Measurements from ENCODE around the gene KIF13A.
"Not testable (repeated sequence)": the region's sequence is repeated elsewhere in the genome, so short reads cannot be mapped to it uniquely, and the experiment has no call there.

The KIF13A gene

DNA sequence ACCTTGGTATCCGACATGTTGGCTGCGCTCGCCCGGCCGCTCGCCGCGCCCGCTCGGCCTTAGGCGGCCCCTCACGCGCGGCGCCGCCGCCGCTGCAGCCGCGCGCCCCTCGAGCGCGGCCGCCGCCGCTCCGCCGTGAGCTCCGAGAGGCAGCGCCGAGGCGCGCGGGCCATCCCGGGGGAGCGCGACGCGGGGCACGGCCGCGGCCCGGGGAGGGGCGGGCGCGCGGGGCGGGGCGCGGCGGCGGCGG is at the start of gene KIF13A:
TSS of gene KIF13A (minus strand) at position 189 of the 250 bp plus-strand sequence. CDS start at position 17, 172 bp downstream.
- no peak for DNase-seq

DNA sequence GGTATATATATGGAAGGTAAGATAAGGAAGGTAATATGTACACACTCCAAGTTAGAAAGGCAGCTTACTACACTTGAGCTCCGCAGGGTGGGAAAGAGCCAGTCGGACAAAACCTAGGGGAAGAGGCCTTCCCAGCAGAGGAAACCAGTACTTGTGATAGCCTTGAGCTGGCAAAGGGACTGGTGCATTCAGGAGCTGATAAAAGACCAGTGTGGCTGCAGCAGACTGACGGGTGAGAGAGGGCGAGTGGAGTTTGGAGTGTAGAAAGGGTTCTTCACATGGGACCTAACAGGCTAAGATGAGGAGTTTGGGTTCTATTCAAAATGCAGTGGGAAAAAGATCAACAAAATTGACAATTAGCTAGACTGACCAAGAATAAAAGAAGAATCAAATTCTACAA is 49.3 kb upstream of the KIF13A start:
- DNase-seq, result no peak

DNA sequence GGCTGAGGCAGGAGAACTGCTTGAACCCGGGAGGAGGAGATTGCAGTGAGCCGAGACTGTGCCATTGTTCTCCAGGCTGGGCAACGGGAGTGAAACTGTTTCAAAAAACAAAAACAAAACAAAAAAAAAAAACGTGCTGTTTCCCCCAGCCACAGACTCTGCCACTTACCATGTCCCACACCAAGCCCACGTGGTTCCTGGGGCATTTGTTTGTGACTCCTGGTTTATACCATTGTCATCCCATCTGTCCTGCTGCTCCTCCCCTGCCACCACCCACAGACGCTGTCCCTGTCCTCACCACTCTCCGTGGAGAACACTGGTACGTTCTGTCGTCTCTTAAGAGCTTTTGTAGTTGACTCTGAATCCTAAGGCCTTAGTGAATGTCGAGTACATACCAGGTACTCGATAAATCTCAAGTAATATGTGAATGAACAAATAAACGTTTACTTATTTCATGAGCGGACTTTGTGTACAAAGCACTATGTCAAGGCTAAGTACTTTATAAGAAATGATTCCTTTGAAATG is 48.0 kb upstream of the KIF13A start:
- DNase-seq, result no peak

DNA sequence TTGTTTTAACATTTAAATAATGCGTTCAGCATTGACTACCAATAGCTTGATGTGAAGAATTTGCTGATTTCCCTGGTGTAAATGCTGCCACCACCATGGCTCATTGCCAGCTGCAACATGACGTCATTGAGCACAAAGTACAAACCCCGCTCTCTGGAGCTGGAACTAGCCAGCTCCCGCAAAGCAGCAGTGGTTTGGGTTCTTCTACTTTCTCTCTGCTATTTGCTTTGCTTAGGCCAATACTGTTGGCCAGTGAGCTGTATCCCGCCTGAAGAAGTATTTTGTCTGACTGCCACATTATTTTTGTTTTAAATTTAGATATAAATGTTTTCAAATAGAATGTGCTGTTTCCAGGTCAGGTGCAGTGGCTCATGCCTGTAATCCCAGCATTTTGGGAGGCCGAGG is 47.4 kb upstream of the KIF13A start:
- DNase-seq, result no peak

DNA sequence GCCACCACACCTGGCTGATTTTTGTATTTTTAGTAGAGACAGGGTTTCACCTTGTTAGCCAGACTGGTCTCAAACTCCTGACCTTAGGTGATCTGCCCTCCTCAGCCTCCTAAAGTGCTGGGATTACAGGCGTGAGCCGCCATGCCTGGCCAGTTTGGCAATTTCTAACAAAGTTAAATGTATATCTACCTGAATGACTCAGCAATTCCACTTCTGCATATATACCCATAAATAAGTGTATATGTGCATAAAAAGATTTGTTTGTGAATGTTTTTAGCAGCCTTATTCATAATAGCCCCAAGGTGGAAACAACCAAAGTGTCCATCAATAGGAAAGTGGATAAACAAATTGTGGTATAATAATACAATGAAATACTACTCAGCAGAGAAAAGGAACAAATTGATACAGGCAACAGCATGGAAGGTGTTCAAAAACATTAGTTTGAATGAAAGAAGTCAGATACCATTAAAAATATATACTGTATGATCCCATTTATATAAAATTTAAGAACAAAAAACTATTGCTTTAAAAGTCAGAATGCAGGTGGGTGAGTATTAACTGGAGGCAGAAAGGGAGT is 44.3 kb upstream of the KIF13A start:
- DNase-seq, result no peak

DNA sequence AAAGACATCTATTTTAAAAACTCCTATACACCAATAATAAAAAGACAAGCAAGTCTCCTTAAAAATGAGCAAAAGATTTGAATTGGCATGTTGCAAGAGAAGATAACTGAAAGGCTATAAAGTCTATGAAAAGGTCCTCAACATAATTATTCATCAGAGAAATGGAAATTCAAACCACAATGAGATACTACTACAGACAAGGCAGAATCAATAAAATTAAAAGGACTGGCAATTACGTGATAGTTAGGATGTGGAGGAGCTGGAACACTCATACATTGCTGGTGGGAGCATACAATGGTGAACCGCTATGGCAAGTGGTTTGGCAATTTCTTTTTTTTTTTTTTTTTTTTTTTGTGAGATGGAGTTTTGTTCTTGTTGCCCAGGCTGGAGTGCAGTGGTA is 43.8 kb upstream of the KIF13A start:
- DNase-seq, result no peak

DNA sequence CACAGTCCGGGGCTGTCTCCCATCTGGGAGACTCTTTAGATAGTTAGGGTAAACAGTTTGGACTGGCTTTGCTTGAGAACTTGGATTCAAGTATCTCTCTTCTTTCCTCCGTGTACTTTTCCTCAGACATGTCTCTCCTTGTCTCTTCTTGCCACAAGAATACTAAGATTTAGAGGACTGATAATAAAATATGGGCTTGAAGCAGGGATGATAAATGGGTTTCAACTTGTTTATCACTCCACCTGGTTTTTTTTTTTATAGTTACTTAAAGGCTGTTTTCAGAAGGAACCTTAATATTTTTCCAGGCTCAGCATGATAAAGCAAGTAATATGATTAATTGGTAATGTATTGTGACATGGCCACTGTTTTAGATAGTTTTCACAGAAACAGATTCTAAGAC is 40.9 kb upstream of the KIF13A start:
- no peak for DNase-seq

DNA sequence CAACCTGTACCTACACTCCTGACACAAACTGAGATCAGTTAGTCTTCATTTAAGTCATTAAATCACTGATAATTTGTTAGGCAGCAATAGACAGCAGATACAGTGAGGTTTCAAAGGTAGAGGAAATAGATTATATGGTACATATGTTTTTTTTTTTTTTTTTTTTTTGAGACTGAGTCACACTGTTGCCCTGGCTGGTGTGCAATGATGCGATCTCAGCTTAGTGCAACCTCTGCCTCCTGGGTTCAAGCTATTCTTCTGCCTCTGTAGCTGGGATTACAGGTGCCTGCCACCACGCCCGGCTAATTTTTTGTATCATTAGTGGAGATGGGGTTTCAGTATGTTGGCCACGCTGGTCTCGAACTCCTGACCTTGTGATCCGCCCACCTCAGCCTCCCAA is 38.2 kb upstream of the KIF13A start:
- DNase-seq, result no peak

DNA sequence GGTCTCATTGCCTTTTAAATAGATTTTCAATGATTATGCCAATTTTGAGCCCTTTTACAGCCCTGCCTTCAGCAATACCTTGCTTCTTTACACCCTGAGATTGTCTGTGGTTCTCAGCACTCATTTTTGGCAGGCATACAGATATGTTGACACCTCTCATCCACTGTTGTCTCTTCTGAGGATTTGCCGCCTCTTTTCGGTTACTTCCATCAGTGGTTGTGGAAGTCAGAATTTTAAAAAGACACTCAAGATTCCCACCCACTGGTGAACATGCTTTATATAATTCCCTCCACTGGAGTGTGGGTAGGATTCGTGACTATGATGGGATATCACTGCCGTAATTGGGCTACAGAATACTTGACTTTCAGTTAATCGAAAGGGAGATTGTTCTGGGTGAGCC is 37.4 kb upstream of the KIF13A start:
- DNase-seq, result no peak

DNA sequence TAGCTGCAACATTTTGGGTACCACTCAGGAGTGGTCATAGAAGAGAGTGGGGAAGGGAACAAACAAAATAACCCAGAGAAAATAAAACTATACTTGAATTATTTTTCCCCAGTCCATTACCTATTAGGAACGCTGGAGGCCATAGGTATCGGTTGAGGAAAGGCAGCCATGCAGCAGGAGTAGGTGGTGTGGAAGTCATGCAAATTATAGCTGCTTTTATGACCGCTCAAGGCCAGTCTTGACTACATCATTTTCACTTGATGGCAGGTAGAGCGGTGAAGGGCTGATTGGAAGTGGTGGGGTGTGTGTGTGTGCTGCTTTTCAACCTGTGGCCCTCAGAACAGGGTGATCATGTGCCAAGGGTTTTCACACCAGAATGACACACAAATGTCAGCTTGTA is 36.5 kb upstream of the KIF13A start:
- no peak for DNase-seq

DNA sequence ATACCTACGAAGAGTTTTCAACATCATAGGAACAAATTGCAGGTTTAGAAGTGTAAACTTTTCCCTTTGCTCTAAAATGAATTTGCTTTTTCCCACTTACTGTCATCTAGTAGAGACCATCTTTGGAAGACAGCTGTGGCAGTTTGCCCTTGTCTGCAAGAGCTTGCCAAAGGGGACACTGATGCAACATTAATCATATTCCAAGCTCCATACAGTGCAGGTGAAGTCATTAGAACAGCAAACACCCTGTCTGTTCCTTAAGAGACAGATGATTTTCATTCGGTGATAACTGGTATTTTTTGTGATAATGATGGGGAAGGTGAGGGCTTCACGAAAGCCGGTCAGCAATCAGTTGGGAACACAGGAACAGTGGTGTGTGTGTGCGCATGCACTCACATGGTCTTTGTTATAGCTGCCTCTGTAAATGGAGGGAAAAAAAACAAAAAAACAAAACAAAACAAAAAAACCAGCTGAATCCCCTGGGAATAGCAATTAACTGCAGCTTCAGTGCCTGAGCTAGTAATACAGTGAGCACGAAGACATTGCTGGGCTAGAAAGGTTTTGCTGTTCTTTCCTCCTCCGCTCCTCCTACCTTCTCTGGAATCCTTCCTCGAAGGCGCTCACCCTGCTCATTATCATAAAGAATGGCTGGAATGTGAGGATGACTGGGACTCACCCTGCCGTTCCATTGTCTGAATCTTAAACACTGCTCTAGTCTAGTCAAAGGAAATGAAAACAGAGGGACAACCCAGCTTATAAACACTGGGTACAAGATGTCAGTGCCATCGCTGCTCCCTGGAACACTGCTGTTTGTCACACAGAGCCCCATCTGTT is 35.2 kb upstream of the KIF13A start:
- DNase-seq, result no peak

DNA sequence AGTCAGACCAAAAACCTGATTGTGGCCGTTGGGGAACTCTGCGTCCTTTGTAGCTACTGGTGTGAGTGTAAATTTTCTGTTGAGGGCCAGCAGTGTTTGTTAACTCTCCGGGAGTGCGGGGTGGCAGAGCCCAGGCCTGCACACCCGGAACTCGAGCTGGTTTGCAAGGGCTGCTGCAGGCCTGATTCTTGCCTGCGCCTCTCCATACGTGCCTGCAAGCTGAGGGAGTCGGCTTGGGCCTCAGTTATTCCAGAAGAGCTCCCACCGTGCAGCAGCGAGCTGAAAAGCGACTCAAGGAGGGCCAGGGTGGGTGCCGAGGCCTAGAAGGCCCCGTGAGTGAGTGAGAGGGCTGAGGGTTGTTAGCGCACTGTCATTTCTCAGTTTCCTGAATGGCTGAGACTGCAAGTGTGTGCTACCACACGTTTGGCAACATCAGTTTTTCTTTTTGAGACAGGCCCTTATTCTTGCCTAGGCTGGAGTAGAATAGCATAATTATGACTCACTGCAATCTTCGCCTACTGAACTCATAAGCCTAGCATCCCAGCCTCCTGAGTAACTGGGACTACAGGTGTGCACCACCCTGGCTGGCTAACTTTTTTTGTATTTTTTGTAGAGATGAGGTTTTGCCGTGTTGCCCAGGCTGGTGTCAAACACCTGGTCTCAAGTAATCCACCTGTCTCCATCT is 33.9 kb upstream of the KIF13A start:
- no peak for DNase-seq

DNA sequence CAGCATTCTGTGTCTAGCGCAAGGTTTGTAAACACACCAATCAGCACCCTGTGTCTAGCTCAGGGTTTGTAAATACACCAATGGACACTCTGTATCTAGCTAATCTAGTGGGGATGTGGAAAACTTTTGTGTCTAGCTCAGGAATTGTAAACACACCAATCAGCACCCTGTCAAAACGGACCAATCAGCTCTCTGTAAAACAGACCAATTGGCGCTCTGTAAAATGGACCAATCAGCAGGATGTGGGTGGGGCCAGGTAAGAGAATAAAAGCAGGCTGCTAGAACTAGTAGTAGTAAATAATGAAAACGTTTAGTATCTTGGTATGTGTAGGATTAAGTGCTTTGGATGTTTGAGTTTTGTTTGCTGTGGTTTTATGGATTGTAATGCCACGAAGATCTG is 33.1 kb upstream of the KIF13A start:
- DNase-seq, result not testable (repeated sequence)

DNA sequence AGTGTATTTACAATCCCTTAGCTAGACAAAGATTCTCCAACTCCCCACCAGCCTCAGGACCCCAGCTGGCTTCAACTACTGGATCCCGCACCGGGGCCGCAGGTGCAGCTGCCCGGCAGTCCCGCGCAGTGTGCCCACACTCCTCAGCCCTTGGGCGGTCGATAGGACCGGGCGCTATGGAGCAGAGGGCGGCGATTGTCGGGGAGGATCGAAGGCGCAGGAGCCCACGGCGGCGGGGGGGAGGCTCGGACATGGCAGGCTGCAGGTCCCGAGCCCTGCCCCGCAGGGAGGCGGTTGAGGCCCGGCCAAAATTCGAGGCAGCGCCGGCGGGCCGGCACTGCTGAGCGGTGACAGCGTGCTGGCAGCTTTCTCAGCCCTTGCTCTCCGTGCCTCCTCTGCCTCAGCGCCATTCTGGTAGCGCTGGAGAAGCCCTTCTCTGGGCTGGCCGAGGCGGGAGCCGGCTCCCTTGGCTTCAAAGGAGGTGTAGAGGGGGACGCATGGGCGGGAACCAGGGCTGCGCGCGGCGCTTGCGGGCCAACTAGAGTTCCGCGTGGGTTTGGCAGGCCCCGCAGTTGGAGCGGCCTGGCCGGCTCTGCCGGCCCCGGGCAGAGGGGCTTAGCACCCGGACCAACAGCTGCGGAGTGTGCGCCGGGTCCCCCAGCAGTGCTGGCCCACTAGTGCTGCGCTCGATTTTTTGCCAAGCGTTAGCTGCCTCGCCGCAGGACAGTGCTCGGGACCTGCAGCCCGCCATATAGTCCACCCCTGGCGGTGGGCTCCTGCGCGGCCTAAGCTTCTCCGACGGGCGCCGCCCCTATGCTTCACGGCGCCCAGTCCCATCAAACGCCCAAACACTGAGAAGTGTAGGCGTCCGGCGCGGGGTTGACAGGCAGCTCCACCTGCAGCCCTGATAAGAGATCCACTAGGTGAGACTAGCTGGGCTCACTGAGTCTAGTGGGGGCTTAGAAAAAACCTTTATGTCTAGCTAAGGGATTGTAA is 32.4 kb upstream of the KIF13A start:
- DNase-seq, result no peak

DNA sequence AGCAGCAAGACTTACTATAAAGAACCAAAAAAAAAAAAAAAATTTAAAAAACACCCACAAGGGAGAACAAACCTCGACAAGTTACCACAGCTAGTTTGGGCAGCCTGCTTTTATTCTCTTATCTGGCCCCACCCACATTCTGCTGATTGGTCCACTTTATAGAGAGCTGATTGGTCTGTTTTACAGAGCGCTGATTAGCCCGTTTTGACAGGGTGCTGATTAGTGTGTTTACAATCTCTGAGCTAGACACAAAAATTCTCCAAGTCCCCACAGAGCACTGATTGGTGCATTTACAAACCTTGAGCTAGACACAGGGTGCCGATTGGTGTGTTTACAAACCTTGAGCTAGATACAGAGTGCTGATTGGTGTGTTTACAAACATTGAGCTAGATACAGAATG is 31.7 kb upstream of the KIF13A start:
- not testable (repeated sequence) for DNase-seq

DNA sequence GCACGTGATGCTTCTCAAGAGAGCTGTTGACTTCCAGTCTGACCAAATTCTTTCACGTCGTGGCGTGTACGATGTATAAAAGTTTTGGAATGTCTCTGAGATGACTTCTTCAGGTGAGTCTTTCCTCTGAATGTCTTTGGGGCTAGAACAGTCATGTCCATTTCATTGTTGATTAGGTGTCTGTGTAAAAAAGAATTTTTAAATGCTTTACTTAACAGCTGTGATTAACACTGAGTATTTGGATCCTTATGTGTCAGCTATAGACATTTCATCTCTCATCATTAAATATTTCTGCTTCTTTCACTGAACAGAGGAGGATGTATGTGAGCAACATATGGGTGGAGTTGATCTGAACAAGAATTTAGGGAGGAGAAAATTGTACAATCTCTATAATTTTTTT is 29.3 kb upstream of the KIF13A start:
- DNase-seq, result no peak

DNA sequence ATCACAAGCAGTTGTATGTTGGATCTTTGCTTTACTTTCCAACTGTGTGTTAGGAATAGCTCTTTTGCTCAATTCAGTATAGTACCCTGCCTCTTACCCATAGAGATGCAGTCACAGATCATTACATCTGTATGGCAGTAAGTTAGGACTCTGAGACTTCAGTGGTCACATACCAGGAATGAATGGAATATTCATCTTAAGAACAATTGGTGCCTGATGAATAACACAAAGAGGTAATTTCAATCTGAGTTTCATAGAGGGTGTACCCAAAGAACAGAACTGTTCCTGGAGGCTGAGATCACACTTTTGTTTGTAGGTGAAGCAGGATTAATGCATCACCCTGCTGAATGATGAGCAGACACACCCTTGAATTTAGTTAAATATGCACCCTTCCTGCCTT is 28.7 kb upstream of the KIF13A start:
- DNase-seq, result no peak

DNA sequence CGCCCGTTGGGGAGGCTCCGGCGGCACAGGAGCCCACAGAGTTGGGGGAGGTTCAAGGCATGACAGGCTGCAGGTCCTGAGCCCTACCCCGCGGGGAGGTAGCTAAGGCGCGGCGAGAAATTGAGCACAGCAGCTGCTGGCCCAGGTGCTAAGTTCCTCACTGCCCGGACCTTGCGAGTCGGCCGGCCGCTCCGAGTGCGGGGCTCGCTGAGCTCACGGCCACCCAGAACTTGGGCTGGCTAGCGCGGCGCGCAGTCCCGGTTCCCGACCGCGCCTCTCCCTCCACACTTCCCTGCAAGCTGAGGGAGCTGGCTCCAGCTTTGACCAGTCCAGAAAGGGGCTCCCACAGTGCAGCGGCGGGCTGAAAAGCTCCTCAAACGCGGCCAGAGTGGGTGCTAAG is 23.9 kb upstream of the KIF13A start:
- DNase-seq, result no peak

DNA sequence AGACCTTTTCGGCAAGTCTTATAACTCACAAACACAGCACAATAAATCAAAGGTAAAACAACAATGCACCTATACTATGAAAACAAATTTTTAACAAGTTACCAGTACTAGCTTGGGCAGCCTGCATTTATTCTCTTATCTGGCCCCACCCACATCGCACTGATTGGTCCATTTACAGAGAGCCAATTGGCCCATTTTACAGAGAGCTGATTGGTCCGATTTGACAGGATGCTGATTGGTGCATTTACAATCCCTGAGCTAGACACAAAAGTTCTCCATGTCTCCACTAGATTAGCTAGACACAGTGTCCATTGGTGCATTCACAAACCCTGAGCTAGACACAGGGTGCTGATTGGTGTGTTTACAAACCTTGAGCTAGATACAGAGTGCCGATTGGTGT is 23.1 kb upstream of the KIF13A start:
- not testable (repeated sequence) for DNase-seq

DNA sequence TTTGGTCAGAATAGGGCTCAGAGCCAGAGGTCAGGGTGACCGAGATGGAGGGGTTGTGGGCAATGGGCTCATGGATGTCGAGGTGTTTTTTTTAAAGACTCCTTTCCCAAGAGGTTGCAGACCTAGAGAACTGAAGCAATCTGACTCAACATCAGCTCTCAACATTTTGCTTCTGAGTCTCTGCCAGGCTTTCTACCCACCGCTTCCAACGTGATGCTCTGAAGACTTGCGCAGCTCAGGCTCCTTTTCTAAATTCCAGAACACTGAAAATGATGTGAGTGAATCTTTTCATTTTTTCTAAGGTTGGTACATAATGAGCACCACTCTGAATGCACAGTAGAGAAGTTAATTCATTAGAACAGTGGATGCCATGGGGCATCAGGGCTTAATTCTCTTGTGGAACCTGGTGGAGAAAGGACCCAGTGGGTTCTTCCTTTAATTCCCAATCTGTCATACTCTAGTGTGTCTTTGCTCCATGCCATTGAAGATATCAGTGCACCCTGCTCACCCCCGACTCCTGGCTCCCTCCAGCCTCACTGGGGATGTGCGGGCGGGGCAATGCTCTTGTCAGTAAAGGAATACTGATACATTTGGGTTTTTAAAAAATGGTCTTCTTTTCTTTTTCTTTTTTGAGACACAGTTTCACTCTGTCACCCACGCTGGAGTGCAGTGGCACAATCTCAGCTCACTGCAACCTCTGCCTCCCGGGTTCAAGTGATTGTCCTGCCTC is 17.0 kb upstream of the KIF13A start:
- DNase-seq, result no peak

DNA sequence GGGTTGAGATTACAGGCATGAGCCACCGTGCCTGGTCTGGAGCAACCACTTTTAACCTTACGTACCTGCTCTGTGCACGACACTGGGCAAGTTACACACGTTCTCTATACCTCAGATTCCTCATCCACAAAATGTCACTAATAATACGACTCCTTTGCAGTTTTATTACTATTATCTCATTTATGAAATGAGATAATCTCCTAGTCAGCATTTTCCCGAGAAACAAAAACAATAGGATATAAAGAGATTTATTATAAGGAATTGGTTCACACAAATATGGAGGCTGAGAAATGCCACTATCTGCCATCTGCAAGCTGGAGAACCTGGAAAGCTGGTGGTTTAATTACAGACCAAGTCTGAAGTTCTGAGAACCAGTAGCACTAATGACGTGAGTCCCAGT is 12.0 kb upstream of the KIF13A start:
- no peak for DNase-seq

DNA sequence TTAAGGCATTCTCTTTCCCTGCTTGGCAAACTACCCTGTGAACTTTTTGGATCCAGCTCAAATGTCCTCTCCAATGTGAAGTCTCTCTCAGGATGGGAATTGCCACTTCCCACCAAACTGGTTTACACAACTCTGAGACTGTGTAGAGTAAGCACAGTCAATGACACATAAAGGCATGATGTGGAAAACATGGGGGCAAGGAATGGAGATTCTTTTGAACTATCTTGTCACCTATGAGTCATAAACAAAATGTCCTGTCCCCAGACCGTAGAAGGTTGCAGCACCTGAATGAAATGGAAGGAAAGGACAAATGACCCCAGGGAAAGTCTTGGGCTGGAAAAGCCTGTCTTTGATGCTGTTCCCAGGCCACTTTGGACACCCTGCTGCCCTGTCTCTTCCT is 11.0 kb upstream of the KIF13A start:
- no peak for DNase-seq
